Lower leg skin (tissue), 4 donors: ENCODE data around the gene CMYA5. TPM values are rescaled to one million over a fixed set of nuclear protein-coding genes. Genes with fewer than 3 reads are reported as not detected.

ENCODE experiments used
- DNase-seq, 2 donors: peaks; one replicate each; pipeline ENCODE4 v3.0.0-alpha.2; 2019; ENCODE audit warnings: low spot score in 2 of 2
- H3K4me3 ChIP-seq: fragments of 200-600 bp; sonication (generic); 2 replicates; pipeline ENCODE4 v1.5.1; 2017; ENCODE audit warnings: mild to moderate bottlenecking, low read depth; ENCODE audit not compliant: poor library complexity, severe bottlenecking
- CTCF ChIP-seq, 3 donors: fragments of 450-650 bp; IDR thresholded peaks; one replicate each; pipeline ENCODE4 v1.5.1; 2016; ENCODE audit warnings: antibody characterized with exemption in 3 of 3, mild to moderate bottlenecking in 3 of 3, moderate library complexity in 2 of 3
- POLR2A ChIP-seq, 2 donors: fragments of 450-650 bp; IDR thresholded peaks; one replicate each; pipeline ENCODE4 v1.6.1; 2016 to 2017; ENCODE audit warnings: antibody characterized with exemption in 2 of 2, mild to moderate bottlenecking in 1 of 2, moderate library complexity in 1 of 2
- WGBS, 2 donors: methylation state at CpG; one replicate each; pipeline ENCODE4 v1.1.5; 2018; 5-methylcytosine and 5-hydroxymethylcytosine counted together
- intact Hi-C: fragments of 100-400 bp; cut with DNase I; formaldehyde crosslinking; loops from one replicate; pipeline ENCODE4 v1.15.0; 2023; ENCODE audit warnings: low total_unique reads
- total RNA-seq, 4 donors: library from RNA; depleted of rRNA; stranded (reverse); fragments of >200 nt; gene quantifications; one replicate each; pipeline ENCODE4 v1.1.0, GENCODE V29; 2016

CMYA5 gene
- total RNA-seq, 4 donors from 2014 or later: 5.7 to 16.4 (median 7.4) TPM

- no peak overlapping the region for H3K4me3 ChIP-seq
- intact Hi-C loops: no loop called here
- DNase-seq: no peak
- WGBS, 2 donors: 57 to 62% methylated on average over 2 of the region's 2 CpGs
- TF ChIP-seq CTCF (IDR thresholded peaks at IDR 0.05) (no peak), POLR2A (IDR thresholded peaks at IDR 0.05) (no peak)
These were observed 42.1 kb downstream of the CMYA5 start for GRCh38 chr5:79731775-79732174.

GRCh38 chr5:79736528-79737514 is 47.2 kb downstream of the CMYA5 start:
- 83 to 87% methylated on average over 14 of the region's 14 CpGs for WGBS, 2 donors
- no peak for DNase-seq
- H3K4me3 ChIP-seq: no peak overlapping the region
- TF ChIP-seq POLR2A (IDR thresholded peaks at IDR 0.05): no peak
- no peak for TF ChIP-seq CTCF (IDR thresholded peaks at IDR 0.05)
- intact Hi-C loops: no loop called here

- H3K4me3 ChIP-seq: no peak overlapping the region
- no peak for DNase-seq
- WGBS, 2 donors: 77 to 84% methylated on average over 5 of the region's 5 CpGs
- intact Hi-C loops: no loop called here
- TF ChIP-seq CTCF (IDR thresholded peaks at IDR 0.05) (no peak), POLR2A (IDR thresholded peaks at IDR 0.05) (no peak)
These were observed 48.7 kb downstream of the CMYA5 start for GRCh38 chr5:79738349-79738748.

- no peak overlapping the region for H3K4me3 ChIP-seq
- WGBS, 2 donors: 90% methylated on average over 3 of the region's 3 CpGs
- no peak for DNase-seq
- intact Hi-C loops: no loop called here
- TF ChIP-seq POLR2A (IDR thresholded peaks at IDR 0.05) (no peak), CTCF (IDR thresholded peaks at IDR 0.05) (no peak)
These were observed 53.0 kb downstream of the CMYA5 start for GRCh38 chr5:79742549-79743136.

- no peak for DNase-seq
- intact Hi-C loops: no loop called here
- TF ChIP-seq POLR2A (IDR thresholded peaks at IDR 0.05): no peak
- no peak for TF ChIP-seq CTCF (IDR thresholded peaks at IDR 0.05)
- WGBS, 2 donors: 85 to 94% methylated on average over 7 of the region's 7 CpGs
- no peak overlapping the region for H3K4me3 ChIP-seq
These were observed 54.4 kb downstream of the CMYA5 start for GRCh38 chr5:79743846-79744605.
